OCI-LY3 (cell line): ENCODE data around the gene RBM26.
"Not testable (repeated sequence)": the region's sequence is repeated elsewhere in the genome, so short reads cannot be mapped to it uniquely, and the experiment has no call there.

Experiments used
- H2AFZ ChIP-seq: fragments of 200-600, 300-600 bp; shearing (Covaris generic); 2 replicates; pipeline ENCODE4 v1.6.0; 2014; ENCODE audit warnings: antibody characterized with exemption, low read depth, low read length
- H3K27ac ChIP-seq: fragments of 200-600, 300-600 bp; sonication (generic); 2 replicates; pipeline ENCODE4 v1.5.1; 2014; ENCODE audit warnings: mild to moderate bottlenecking, low read length, moderate library complexity, mixed read lengths
- H3K27me3 ChIP-seq: fragments of 200-600, 300-600 bp; sonication (generic); 2 replicates; pipeline ENCODE4 v1.6.1; 2014; ENCODE audit warnings: low read depth, low read length, mixed read lengths
- H3K36me3 ChIP-seq: fragments of 200-600, 300-600 bp; sonication (generic); replicated peaks from 2 replicates; pipeline ENCODE3; 2014; ENCODE audit warnings: low read depth, low read length, mixed read lengths
- H3K4me1 ChIP-seq: fragments of 300-600, 200-600 bp; sonication (generic); 2 replicates; pipeline ENCODE4 v1.6.1; 2014; ENCODE audit warnings: low read length, mixed read lengths
- H3K4me2 ChIP-seq: fragments of 200-600, 300-600 bp; sonication (generic); 2 replicates; pipeline ENCODE4 v1.6.1; 2014; ENCODE audit warnings: low read length, mixed read lengths
- H3K4me3 ChIP-seq: fragments of 300-600, 200-600 bp; sonication (generic); 2 replicates; pipeline ENCODE4 v1.5.1; 2014; ENCODE audit warnings: antibody characterized with exemption, mild to moderate bottlenecking, low read length, moderate library complexity
- H3K79me2 ChIP-seq: fragments of 300-600, 200-600 bp; shearing (Covaris generic); 2 replicates; pipeline ENCODE4 v1.6.1; 2014; ENCODE audit warnings: mild to moderate bottlenecking, low read length, mixed read lengths
- H3K9ac ChIP-seq: fragments of 300-600, 200-600 bp; shearing (Covaris generic); 2 replicates; pipeline ENCODE4 v1.6.0; 2014; ENCODE audit warnings: mild to moderate bottlenecking, low read length, moderate library complexity
- H3K9me3 ChIP-seq: fragments of 200-600, 300-600 bp; shearing (Covaris generic); 2 replicates; pipeline ENCODE4 v1.6.1; 2014; ENCODE audit warnings: low read length, mixed read lengths; ENCODE audit not compliant: insufficient read depth
- H4K20me1 ChIP-seq: fragments of 200-600, 300-600 bp; sonication (generic); 2 replicates; pipeline ENCODE4 v1.6.1; 2016; ENCODE audit warnings: low read length, mixed read lengths; ENCODE audit not compliant: insufficient read depth
- EZH2phosphoT487 ChIP-seq: fragments of 200-600 bp; shearing (Covaris generic); IDR thresholded peaks from 2 replicates; pipeline ENCODE4 v1.6.1; 2018; ENCODE audit warnings: antibody characterized with exemption, mixed run types, low read depth
- TF ChIP-seq, protein P1 (sequence below): fragments of 200-600, 300-600 bp; sonication (generic); IDR thresholded peaks from 2 replicates; pipeline ENCODE4 v1.5.1; 2014; ENCODE audit warnings: antibody characterized with exemption, low read length, low read depth

RBM26 gene

DNA sequence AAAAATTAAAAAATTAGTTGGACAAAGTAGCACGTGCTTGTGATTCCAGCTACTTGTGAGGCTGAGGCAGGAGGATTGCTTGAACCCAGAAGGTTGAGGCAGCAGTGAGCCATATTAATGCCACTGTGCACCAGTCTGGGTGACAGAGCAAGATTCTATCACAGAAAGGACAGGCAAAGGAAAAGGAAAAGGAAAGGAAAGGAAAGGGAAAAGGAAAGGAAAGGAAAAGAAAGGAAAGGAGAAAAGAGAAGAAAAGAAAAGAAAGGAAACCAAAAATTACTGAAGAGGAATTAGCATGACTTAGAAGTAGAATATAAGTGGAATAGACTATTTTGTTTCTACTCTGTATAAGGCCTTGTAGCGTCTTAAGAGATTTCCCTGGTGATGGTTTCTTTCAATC, 122.3 kb downstream of the RBM26 start:
- no peak overlapping the region for H3K27ac ChIP-seq
- TF ChIP-seq, protein P1, sequence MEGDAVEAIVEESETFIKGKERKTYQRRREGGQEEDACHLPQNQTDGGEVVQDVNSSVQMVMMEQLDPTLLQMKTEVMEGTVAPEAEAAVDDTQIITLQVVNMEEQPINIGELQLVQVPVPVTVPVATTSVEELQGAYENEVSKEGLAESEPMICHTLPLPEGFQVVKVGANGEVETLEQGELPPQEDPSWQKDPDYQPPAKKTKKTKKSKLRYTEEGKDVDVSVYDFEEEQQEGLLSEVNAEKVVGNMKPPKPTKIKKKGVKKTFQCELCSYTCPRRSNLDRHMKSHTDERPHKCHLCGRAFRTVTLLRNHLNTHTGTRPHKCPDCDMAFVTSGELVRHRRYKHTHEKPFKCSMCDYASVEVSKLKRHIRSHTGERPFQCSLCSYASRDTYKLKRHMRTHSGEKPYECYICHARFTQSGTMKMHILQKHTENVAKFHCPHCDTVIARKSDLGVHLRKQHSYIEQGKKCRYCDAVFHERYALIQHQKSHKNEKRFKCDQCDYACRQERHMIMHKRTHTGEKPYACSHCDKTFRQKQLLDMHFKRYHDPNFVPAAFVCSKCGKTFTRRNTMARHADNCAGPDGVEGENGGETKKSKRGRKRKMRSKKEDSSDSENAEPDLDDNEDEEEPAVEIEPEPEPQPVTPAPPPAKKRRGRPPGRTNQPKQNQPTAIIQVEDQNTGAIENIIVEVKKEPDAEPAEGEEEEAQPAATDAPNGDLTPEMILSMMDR = no peak
- TF ChIP-seq EZH2phosphoT487 = no peak
- H2AFZ ChIP-seq = no peak overlapping the region
- no peaks in the 10 kb centered on the region for H3K27me3 ChIP-seq
- no peaks in the 10 kb centered on the region for H3K79me2 ChIP-seq
- no peaks in the 10 kb centered on the region for H3K9me3 ChIP-seq
- H3K9ac ChIP-seq = no peak overlapping the region
- no peak overlapping the region for H3K4me3 ChIP-seq
- H3K36me3 ChIP-seq = no peaks in the 10 kb centered on the region
- H4K20me1 ChIP-seq = no peaks in the 10 kb centered on the region
- H3K4me1 ChIP-seq = no peaks in the 10 kb centered on the region
- no peak overlapping the region for H3K4me2 ChIP-seq

DNA sequence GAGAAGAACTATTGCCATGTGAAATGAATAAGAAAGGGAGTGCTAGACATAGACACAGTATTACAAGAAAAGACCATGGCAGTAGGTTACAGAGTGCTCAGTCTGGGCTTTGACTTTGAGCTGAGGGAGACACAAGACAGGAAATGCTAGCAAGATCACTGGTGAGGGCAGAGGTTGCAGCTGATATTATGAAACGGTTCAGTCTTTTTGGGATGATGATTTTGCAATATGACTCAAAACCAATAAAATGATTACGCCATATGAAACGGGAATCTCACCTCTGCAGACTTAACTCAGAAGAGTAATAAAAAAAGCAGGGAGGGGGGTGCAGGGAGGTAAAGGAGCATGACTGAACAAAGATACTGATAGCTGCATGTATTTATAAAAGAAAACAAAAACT, 123.1 kb downstream of the RBM26 start:
- Histone ChIP-seq H4K20me1 (no peaks in the 10 kb centered on the region), H3K79me2 (no peaks in the 10 kb centered on the region), H3K27me3 (no peaks in the 10 kb centered on the region), H3K4me3 (no peak overlapping the region), H3K4me2 (no peak overlapping the region), H3K27ac (no peak overlapping the region), H3K9me3 (no peaks in the 10 kb centered on the region), H3K36me3 (no peaks in the 10 kb centered on the region), H2AFZ (no peak overlapping the region), H3K4me1 (no peaks in the 10 kb centered on the region), H3K9ac (no peak overlapping the region)
- TF ChIP-seq EZH2phosphoT487 = no peak
- TF ChIP-seq, protein P1 = no peak

DNA sequence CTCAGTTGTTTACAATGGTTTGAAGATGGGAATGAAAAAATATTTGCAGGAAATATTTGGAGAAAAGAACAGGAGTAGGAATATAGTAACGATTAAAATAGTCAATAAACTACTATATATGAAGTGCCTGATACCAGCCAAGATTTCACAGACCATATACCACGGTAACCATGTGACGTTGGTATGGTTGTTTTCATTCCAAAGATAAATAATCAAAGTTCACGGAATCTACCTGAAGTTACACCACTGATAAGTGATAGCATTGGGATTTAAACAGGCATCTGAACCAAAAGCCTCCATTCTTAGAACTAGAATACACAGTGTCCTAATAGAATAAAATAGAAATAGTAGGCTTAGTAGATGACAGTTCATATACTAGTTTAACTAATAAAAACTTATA, 123.5 kb downstream of the RBM26 start:
- H3K36me3 ChIP-seq = no peaks in the 10 kb centered on the region
- TF ChIP-seq, protein P1 = no peak
- TF ChIP-seq EZH2phosphoT487 = no peak
- H4K20me1 ChIP-seq = no peaks in the 10 kb centered on the region
- no peak overlapping the region for H2AFZ ChIP-seq
- H3K4me1 ChIP-seq = no peaks in the 10 kb centered on the region
- no peaks in the 10 kb centered on the region for H3K27me3 ChIP-seq
- H3K79me2 ChIP-seq = no peaks in the 10 kb centered on the region
- H3K27ac ChIP-seq = no peak overlapping the region
- no peak overlapping the region for H3K9ac ChIP-seq
- no peak overlapping the region for H3K4me2 ChIP-seq
- H3K9me3 ChIP-seq = no peaks in the 10 kb centered on the region
- H3K4me3 ChIP-seq = no peak overlapping the region

- no peaks in the 10 kb centered on the region for H3K36me3 ChIP-seq
- no peak overlapping the region for H3K4me2 ChIP-seq
- H3K27ac ChIP-seq = no peak overlapping the region
- no peaks in the 10 kb centered on the region for H3K9me3 ChIP-seq
- no peak overlapping the region for H3K9ac ChIP-seq
- no peaks in the 10 kb centered on the region for H3K79me2 ChIP-seq
- H3K4me3 ChIP-seq = no peak overlapping the region
- TF ChIP-seq EZH2phosphoT487 = no peak
- no peaks in the 10 kb centered on the region for H4K20me1 ChIP-seq
- H2AFZ ChIP-seq = no peak overlapping the region
- H3K4me1 ChIP-seq = no peaks in the 10 kb centered on the region
- H3K27me3 ChIP-seq = no peaks in the 10 kb centered on the region
Observed at GRCh38 chr13:79281339-79281747, 124.7 kb downstream of the RBM26 start.

- H3K27ac ChIP-seq, H3K27me3 ChIP-seq, H4K20me1 ChIP-seq, H3K4me2 ChIP-seq, H3K79me2 ChIP-seq, H3K4me3 ChIP-seq, H2AFZ ChIP-seq, H3K9ac ChIP-seq, H3K9me3 ChIP-seq, H3K36me3 ChIP-seq, H3K4me1 ChIP-seq: not testable (repeated sequence)
Observed at GRCh38 chr13:79279735-79280134, 126.3 kb downstream of the RBM26 start.
